Measurements from ENCODE around the gene MOV10L1.

The MOV10L1 gene

GRCh38 chr22:50058906-50059880 is 30.6 kb upstream of the MOV10L1 start:
- DNase-seq (ENCODE audit: low read depth in 2 of 2) = no peak

- DNase-seq (ENCODE audit: low read depth in 2 of 2) = no peak
Observed at GRCh38 chr22:50059881-50060262, 29.9 kb upstream of the MOV10L1 start.

GRCh38 chr22:50060441-50061140 is 29.2 kb upstream of the MOV10L1 start:
- no peak for DNase-seq (ENCODE audit: low read depth in 2 of 2)

DNA sequence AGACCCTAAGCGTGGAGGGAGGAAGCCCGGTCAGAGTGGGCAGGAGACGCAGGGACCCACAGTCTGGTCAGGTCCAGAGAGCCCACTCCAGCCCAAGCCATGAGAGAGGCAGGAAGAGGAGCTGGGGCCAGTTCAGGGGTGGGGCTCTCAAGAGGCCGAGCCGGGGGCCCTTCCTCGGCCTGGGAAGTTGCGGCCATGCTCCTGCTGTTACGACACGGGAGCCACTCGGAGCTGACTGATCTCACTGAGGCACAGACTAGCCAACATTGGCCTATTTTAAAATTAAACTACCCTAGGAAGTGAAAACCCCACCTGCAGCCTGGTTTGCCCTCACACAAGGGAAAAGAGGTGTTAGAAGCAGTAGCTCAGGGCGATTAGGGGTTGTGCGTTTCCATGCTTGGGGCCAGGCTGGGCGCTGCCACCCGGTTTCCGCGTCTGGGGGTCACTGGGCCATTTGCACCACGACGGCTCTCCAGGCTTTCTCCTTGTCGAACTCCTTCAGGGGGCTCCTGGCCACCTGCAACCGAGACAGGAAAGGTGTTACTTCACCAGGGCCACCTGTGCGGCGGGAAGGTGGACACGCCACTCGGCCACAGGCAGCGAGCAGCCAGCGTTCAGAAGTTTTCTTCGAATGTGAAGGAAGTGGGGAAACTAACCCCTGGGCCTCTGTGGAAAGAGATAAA is 28.5 kb upstream of the MOV10L1 start:
- no peak for DNase-seq (ENCODE audit: low read depth in 2 of 2)

GRCh38 chr22:50061824-50062355 is 27.9 kb upstream of the MOV10L1 start:
- DNase-seq (ENCODE audit: low read depth in 2 of 2) = no peak

DNA sequence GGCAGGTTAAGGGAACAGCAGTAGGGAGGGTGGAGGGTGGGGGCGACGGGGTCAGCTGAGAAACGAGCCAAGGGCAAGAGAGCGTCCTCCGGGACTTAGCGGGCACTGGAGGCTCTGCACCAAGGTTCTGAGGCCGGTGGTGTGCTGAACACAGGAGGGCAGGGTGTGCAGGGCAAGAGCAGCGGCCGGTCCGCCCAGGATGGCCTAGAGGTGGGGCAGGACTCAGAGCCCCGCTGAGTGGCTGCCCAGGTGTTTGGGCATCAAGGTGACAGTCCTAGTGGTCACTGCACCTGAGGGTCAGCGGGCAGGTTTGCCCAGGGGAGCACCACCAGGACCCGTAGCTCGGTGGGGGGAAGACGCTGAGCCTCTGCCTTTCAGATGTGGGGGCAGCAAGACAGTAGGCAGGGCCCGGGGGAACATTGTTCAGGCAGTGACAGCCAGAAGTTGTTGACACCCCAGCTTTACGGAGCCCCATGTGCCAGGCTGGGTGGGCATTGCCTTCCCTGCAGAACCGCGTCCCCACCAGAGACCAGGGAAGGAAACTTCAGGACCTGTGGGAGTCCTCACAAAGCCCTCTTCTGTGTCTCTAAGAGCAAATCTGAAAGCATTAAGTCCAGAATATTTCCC is 27.2 kb upstream of the MOV10L1 start:
- no peak for DNase-seq (ENCODE audit: low read depth in 2 of 2)

DNA sequence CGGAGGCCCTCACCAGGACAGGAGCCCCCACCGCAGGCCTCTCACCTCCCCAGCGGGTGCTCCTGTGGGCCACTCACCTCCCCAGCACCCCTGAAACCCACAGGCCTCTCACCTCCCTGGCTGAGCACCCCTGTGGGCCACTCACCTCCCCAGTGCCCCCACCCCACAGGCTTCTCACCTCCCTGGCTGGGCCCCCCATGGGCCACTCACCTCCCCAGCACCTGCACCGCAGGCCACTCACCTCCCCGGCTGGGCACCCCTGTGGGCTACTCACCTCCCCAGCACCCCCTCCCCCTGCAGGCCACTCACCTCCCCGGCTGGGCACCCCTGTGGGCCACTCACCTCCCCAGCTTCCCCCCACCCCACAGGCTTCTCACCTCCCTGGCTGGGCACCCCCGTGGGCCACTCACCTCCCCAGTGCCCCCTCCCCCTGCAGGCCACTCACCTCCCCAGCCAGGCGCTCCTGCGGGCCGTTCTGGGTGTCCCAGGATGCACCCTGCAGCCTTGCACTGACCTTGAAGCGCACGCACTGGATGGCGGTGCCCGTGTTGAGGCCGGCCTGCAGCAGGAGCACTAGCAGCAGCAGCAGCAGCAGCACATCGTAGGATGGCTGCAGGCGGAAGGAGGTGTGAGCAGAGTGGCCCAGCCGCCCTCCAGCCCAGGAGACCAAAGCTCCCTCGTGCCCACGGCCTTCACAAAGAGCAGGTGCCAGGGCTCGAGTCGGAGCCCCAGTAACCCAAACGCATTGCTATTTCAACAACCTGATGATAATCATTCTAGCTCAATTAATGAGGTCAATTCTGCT is 26.0 kb upstream of the MOV10L1 start:
- DNase-seq (ENCODE audit: low read depth in 2 of 2) = no peak

DNA sequence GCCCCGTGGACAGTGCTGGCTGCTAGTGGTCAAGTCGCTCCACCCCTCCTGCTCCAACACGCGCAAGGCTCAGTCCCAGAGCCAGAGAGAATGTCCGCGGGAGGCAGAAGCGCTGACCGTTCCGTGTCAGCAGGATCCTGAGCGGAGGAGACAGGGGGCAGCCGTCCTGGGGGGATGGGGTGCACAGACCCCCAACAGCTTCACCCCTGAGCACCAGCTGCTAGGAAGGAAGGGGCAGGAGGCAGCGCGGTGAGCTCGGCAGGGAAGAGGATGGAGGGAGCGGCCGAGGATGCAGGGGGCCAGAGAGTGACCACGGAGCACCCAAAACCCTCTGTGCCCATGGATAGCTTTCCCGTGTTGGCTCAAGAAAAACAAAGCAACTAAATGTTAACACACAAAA is 25.4 kb upstream of the MOV10L1 start:
- DNase-seq (ENCODE audit: low read depth in 2 of 2) = no peak

DNA sequence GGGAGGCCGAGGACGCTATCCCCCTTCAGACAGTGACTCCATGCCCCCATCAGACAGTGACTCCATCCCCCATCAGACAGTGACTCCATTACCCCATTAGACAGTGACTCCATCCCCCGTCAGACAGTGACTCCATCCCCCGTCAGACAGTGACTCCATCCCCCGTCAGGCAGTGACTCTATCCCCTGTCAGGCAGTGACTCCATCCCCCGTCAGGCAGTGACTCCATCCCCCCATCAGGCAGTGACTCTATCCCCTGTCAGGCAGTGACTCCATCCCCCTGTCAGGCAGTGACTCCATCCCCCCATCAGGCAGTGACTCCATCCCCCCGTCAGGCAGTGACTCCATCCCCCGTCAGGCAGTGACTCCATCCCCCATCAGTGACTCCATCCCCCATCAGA is 22.6 kb upstream of the MOV10L1 start:
- DNase-seq (ENCODE audit: low read depth in 2 of 2) = no peak

DNA sequence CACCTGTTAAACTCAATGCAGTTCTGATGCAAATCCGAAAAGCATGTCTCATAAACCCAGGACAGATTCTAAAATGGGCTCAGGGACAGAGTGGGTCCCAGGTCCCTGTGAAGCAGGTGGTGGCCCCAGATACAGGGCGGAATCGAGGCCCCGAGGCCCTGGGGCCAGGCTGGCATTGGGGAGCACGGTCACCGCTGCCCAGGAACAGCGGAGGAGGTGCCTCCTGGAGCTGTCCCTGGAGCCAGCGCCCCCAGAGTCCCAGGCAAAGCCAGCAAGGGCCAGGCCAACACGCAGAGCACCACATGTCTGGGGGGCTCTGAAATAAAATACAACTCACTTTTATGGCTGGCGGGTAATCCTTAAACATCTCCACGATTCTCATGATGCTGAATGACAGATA is 21.7 kb upstream of the MOV10L1 start:
- DNase-seq (ENCODE audit: low read depth in 2 of 2) = no peak

DNA sequence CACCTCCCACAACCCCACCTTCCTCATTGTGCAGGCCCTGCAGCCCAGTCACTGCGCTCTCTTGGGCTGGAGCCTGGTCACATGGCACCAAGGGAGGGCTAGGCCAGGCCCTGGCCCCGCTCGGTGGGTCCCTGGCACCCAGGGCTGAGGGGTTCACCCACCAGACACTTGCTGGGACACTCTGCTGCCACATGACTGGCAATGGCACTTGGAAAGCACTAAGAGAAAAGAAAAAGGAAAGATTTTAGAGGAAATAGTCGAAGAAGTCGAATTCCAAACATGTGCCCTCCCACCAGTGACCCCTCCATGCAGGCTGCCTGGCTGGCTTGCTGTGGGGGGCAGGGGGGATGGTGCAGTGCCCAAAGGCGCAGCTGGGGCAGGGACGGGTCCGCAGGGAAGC is 19.4 kb upstream of the MOV10L1 start:
- DNase-seq (ENCODE audit: low read depth in 2 of 2) = no peak

DNA sequence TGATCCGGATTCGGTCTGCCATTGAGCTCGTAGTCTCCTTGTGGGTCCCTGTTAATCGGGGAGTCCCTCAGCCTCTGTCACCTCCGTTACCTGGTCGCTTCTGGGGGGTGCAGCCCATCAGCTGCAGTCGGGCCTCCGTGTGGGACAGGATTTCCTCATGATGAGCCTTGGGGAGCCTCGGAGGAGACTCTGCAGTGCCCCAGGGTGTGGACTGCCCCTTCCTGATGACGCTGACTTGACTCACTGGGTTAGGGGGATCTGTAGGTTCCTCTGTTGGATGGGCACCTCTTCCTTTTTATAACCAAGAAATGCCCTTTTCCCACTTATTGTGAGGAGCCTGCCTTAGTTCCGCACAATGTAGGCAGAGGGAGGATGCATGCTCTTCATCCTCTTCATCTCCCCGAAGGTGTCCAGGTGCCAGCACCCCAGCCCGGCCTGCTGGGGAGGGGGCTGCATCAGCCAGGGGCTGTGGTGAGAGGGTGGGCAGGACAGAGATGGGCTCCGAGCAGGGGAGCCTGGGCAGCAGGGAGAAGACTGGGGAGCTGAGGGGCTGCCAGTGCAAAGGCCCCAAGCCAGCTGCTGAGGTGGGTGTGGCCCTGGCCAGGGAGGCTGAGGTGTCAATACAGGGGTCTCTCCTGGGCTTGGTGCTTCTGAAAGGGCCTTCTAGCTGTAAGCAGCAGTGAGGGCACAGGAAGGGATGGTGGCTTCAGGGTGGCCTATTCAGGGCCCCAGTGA is 18.2 kb upstream of the MOV10L1 start:
- DNase-seq (ENCODE audit: low read depth in 2 of 2) = no peak

GRCh38 chr22:50072167-50072555 is 17.6 kb upstream of the MOV10L1 start:
- no peak for DNase-seq (ENCODE audit: low read depth in 2 of 2)

GRCh38 chr22:50072714-50073538 is 16.9 kb upstream of the MOV10L1 start:
- DNase-seq (ENCODE audit: low read depth in 2 of 2) = no peak

- DNase-seq (ENCODE audit: low read depth in 2 of 2) = no peak
Observed at GRCh38 chr22:50074056-50074455, 15.8 kb upstream of the MOV10L1 start.

DNA sequence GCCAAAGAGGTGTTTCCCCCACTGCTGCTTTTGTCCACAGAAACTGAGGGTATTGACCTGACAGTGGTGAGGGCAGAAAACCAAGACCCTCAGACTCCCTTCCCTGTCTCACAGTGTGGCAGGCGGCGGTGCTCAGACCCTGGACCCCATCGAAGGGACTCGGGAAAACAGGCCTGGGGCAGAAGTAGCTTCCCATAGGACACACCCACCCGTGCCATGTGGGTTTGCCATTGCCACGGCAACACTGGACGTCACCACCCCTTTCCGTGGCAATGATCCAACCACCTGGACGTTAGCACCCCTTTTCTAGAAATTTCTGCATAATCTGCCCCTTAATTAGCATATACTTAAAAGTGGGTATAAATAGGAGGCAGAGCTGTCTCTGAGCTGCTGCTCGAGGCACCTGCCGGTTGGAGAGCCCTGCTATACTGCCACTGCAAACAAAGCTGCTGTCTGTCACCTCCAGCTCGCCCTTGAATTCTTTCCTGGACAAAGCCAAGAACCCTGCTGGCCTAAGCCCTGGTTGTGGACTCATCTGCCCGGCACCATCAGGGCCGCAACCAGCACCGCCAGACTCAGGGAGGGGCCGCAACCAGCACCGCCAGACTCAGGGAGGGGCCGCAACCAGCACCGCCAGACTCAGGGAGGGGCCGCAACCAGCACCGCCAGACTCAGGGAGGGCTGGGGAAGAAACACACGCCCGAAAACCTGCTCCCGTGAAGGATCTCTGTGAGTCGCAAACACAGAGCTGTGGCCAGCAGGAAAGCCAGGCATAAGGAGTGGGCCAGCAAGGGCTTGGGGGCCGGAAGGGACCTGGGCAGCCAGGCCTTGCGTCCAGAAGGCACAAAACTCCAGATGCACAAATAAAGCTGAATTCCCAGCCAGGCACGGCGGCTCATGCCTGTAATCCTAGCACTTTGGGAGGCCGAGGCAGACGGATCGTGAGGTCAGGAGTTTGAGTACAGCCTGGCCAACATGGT is 15.0 kb upstream of the MOV10L1 start:
- DNase-seq (ENCODE audit: low read depth in 2 of 2) = no peak

- DNase-seq (ENCODE audit: low read depth in 2 of 2) = no peak
Observed at GRCh38 chr22:50076646-50077535, 12.9 kb upstream of the MOV10L1 start.

Measured in activated CD8-positive, alpha-beta memory T cell treated with anti-CD3 and anti-CD28 coated beads for 4 hours (primary cell).